ENCODE measurements around the gene ARHGAP42.

The ARHGAP42 gene

GRCh38 chr11:101022256-101022655 is 335.2 kb downstream of the ARHGAP42 start:
- DNase-seq (ENCODE audit: low read depth): no peak

GRCh38 chr11:101028644-101029043 is 341.6 kb downstream of the ARHGAP42 start:
- no peak for DNase-seq (ENCODE audit: low read depth)

GRCh38 chr11:101030015-101030414 is 342.9 kb downstream of the ARHGAP42 start:
- no peak for DNase-seq (ENCODE audit: low read depth)

GRCh38 chr11:101030692-101031091 is 343.6 kb downstream of the ARHGAP42 start:
- DNase-seq (ENCODE audit: low read depth): no peak

DNA sequence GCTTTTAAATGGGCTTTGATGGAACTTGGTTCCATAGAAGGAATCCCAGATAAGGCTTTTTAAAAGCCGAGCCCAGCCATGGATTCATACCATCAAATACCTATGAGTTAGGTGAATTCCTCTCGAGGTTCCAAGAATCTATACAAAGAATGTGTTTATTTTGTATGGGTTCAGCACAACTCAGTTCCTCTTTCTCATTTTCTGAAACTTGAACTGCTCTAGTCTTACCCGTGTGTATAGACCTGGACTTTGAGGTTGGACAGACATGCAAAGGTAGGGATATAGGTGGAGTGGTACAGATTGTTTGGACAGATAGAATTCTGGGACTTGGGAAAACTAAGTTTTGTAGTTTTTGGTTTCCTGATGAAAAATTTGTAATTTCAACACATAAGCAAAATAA is 344.6 kb downstream of the ARHGAP42 start:
- DNase-seq (ENCODE audit: low read depth): no peak

GRCh38 chr11:101032991-101033390 is 345.9 kb downstream of the ARHGAP42 start:
- DNase-seq (ENCODE audit: low read depth): no peak

GRCh38 chr11:101034076-101034475 is 347.0 kb downstream of the ARHGAP42 start:
- DNase-seq (ENCODE audit: low read depth): no peak

GRCh38 chr11:101035872-101036271 is 348.8 kb downstream of the ARHGAP42 start:
- DNase-seq (ENCODE audit: low read depth): no peak
